Esophagus squamous epithelium (tissue), 5 donors: ENCODE data around the gene SPDYE6. TPM values are rescaled to one million over a fixed set of nuclear protein-coding genes. Genes with fewer than 3 reads are reported as not detected.

Source experiments
- DNase-seq: peaks from one replicate; lab custom pipeline; 2025; lab: John Stamatoyannopoulos, UW
- H3K27ac ChIP-seq, 4 donors: fragments of 200-600 bp; sonication (generic); one replicate each; pipeline ENCODE4 v1.5.1; 2016 to 2019; ENCODE audit warnings: mild to moderate bottlenecking in 1 of 4
- H3K27me3 ChIP-seq, 4 donors: fragments of 200-600 bp; sonication (generic); 1 replicate in 3 of 4; 2 replicates in 1 of 4; pipeline versions ENCODE4 v1.5.1 to v1.6.0; 2017 to 2021; ENCODE audit warnings: antibody characterized with exemption in 1 of 4
- H3K36me3 ChIP-seq, 3 donors: fragments of 200-600 bp; sonication (generic); one replicate each; pipeline ENCODE4 v1.5.1; 2016 to 2019
- H3K4me1 ChIP-seq, 3 donors: fragments of 200-600 bp; sonication (generic); one replicate each; pipeline ENCODE4 v1.5.1; 2017 to 2019
- H3K4me3 ChIP-seq, 4 donors: fragments of 200-600 bp; sonication (generic); 1 replicate in 3 of 4; 2 replicates in 1 of 4; pipeline ENCODE4 v1.5.1; 2016 to 2019; ENCODE audit warnings: mild to moderate bottlenecking in 2 of 4, moderate library complexity in 1 of 4
- H3K9me3 ChIP-seq, 3 donors: fragments of 200-600 bp; sonication (generic); one replicate each; pipeline ENCODE4 v1.5.1; 2016 to 2019
- POLR2A ChIP-seq, 4 donors: fragments of 450-650 bp; IDR thresholded peaks; one replicate each; pipeline ENCODE4 v1.6.1; 2017; ENCODE audit warnings: antibody characterized with exemption in 4 of 4, mild to moderate bottlenecking in 4 of 4, moderate library complexity in 3 of 4
- WGBS, 2 donors: methylation state at CpG; one replicate each; pipeline ENCODE4 v1.1.5; 2018; 5-methylcytosine and 5-hydroxymethylcytosine counted together
- intact Hi-C: fragments of 100-400 bp; cut with DNase I; formaldehyde crosslinking; loops from one replicate; pipeline ENCODE4 v1.15.0; 2022
- small RNA-seq, 4 donors: library from RNA; depleted of rRNA; stranded (forward); fragments of <200 nt; gene quantifications; one replicate each; pipeline ENCODE3, GENCODE V24; 2016
- total RNA-seq, 4 donors: library from RNA; depleted of rRNA; stranded (reverse); fragments of >200 nt; gene quantifications; one replicate each; pipeline ENCODE4 v1.1.0, GENCODE V29; 2016
- TF ChIP-seq, protein P1 (sequence below), 6 experiments: fragments of 450-650 bp in 4 of 6; fragments of 200-600 bp in 2 of 6; sonication (generic) in 2 of 6; IDR thresholded peaks; one replicate each; pipeline ENCODE4 v1.5.1; 2016 to 2019; ENCODE audit warnings: antibody characterized with exemption in 6 of 6, mild to moderate bottlenecking in 4 of 6, moderate library complexity in 4 of 6
- donor health status: DM: yes; HTN: yes; CAD: no.

SPDYE6 gene
- total RNA-seq, 4 donors from 2014 or later: not detected

GRCh38 chr7:102297487-102298218 lies 58.6 kb downstream of the SPDYE6 start:
- H3K27me3 ChIP-seq: peaks cover 0 to 25% (median 0%) of the 10 kb centered on the region in 4 donors

DNA sequence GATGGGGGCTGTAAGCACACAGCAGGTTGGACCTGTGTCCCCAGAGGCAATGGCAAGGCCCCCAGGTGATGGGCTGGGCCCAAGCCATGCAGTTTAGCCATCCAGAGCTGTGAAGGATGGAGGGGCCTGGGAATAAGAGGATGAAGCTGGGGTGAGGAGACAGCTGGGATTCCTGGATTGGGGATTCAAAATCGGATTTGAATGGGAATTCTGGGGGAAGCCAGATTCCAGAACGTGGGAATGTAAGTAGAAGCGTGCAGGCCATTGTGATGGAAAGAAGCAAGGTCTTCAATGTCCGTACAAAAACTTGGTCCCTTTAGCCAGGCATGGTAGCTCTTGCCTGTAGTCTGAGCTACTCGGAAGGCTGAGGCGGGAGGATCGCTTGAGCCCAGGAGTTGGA lies 59.7 kb downstream of the SPDYE6 start:
- H3K9me3 ChIP-seq: no peaks in the 10 kb centered on the region
- peaks cover 0 to 8% (median 0%) of the 10 kb centered on the region in 3 donors for H3K4me1 ChIP-seq
- DNase-seq: no peak
- no peak overlapping the region for H3K27ac ChIP-seq
- H3K4me3 ChIP-seq: no peak overlapping the region
- TF ChIP-seq, protein P1, sequence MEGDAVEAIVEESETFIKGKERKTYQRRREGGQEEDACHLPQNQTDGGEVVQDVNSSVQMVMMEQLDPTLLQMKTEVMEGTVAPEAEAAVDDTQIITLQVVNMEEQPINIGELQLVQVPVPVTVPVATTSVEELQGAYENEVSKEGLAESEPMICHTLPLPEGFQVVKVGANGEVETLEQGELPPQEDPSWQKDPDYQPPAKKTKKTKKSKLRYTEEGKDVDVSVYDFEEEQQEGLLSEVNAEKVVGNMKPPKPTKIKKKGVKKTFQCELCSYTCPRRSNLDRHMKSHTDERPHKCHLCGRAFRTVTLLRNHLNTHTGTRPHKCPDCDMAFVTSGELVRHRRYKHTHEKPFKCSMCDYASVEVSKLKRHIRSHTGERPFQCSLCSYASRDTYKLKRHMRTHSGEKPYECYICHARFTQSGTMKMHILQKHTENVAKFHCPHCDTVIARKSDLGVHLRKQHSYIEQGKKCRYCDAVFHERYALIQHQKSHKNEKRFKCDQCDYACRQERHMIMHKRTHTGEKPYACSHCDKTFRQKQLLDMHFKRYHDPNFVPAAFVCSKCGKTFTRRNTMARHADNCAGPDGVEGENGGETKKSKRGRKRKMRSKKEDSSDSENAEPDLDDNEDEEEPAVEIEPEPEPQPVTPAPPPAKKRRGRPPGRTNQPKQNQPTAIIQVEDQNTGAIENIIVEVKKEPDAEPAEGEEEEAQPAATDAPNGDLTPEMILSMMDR (IDR thresholded peaks at IDR 0.05): no peak
- no peak for TF ChIP-seq POLR2A (IDR thresholded peaks at IDR 0.05)
- H3K36me3 ChIP-seq: no peaks in the 10 kb centered on the region
- intact Hi-C loops: no loop called here
- 87 to 94% methylated on average over 7 of the region's 7 CpGs for WGBS, 2 donors
- H3K27me3 ChIP-seq: peaks cover 0 to 28% (median 0%) of the 10 kb centered on the region in 4 donors

More at GRCh38 chr7:102297487-102298218, 58.6 kb downstream of the SPDYE6 start:
- no peak overlapping the region for H3K4me3 ChIP-seq
- H3K4me1 ChIP-seq: peaks cover 0 to 8% (median 0%) of the 10 kb centered on the region in 3 donors
- TF ChIP-seq, protein P1 (IDR thresholded peaks at IDR 0.05): no peak
- no peak for TF ChIP-seq POLR2A (IDR thresholded peaks at IDR 0.05)
- no peaks in the 10 kb centered on the region for H3K36me3 ChIP-seq
- DNase-seq: no peak
- H3K27ac ChIP-seq: no peak overlapping the region
- H3K9me3 ChIP-seq: no peaks in the 10 kb centered on the region
- intact Hi-C loops: no loop called here
- 80% methylated on average over 8 of the region's 10 CpGs for WGBS, 2 donors

- WGBS, 2 donors: 50 to 82% methylated on average over 3 of the region's 6 CpGs
- H3K27me3 ChIP-seq: peaks cover 0 to 28% (median 0%) of the 10 kb centered on the region in 4 donors
- TF ChIP-seq, protein P1 (IDR thresholded peaks at IDR 0.05): no peak
- TF ChIP-seq POLR2A (IDR thresholded peaks at IDR 0.05): no peak
These were observed 60.1 kb downstream of the SPDYE6 start for GRCh38 chr7:102296179-102296438.

More at GRCh38 chr7:102296179-102296438, 60.1 kb downstream of the SPDYE6 start:
- Histone ChIP-seq H3K36me3 (no peaks in the 10 kb centered on the region), H3K27ac (no peak overlapping the region), H3K9me3 (no peaks in the 10 kb centered on the region), H3K4me3 (no peak overlapping the region), H3K4me1 (peaks cover 0 to 8% (median 0%) of the 10 kb centered on the region in 3 donors)
- intact Hi-C loops: no loop called here
- DNase-seq: no peak

Small RNAs within 50 kb of the gene (small RNA-seq; reads per million reads assigned to genes)
- 0 reads per million in 4 donors for gene AC091390.4
- gene MIR548O: 0 reads per million in 4 donors
- gene RF00019: 0 reads per million in 4 donors

Other genes with a start within 250 kb of the SPDYE6 start
- 1 to 10 TPM in 3 of 4 donors, under 1 TPM in 1; 0.47 to 7.3 (median 2.2) TPM for gene SH2B2, start 69.6 kb downstream of the SPDYE6 start, total RNA-seq
- 10 to 100 TPM; 12.5 to 24.6 (median 16.5) TPM for gene PRKRIP1, start 39.9 kb upstream of the SPDYE6 start, total RNA-seq
- 1 to 10 TPM in 3 of 4 donors, under 1 TPM in 1; 0.30 to 9.1 (median 5.1) TPM for gene ORAI2, start 77.1 kb upstream of the SPDYE6 start, total RNA-seq
- 10 to 100 TPM in 3 of 4 donors, 1 to 10 TPM in 1; 7.3 to 31.7 (median 13.3) TPM for gene ALKBH4, start 108.4 kb upstream of the SPDYE6 start, total RNA-seq
- gene LRWD1, start 108.5 kb upstream of the SPDYE6 start, total RNA-seq: 10 to 100 TPM in 2 of 4 donors, 1 to 10 TPM in 2; 5.8 to 16.9 (median 11.2) TPM
- gene POLR2J, start 122.5 kb upstream of the SPDYE6 start, total RNA-seq: 10 to 100 TPM; 16.8 to 36.0 (median 22.5) TPM
- 1 to 10 TPM in 3 of 4 donors, under 1 TPM in 1; 0.97 to 4.2 (median 1.9) TPM for gene RASA4B, start 161.3 kb upstream of the SPDYE6 start, total RNA-seq
- gene UPK3BL2, start 187.3 kb upstream of the SPDYE6 start, total RNA-seq: 100 to 1,000 TPM in 1 of 4 donors, 10 to 100 TPM in 2, 1 to 10 TPM in 1; 8.6 to 158 (median 16.9) TPM
- gene SPDYE2, start 194.8 kb upstream of the SPDYE6 start, total RNA-seq: not detected
- gene POLR2J3, start 216.1 kb upstream of the SPDYE6 start, total RNA-seq: 10 to 100 TPM; 10.8 to 20.4 (median 13.7) TPM